ENCODE data around the gene TNFRSF8. TPM values are rescaled to one million over a fixed set of nuclear protein-coding genes. Genes with fewer than 3 reads are reported as not detected.

The TNFRSF8 gene
- total RNA-seq, 1 experiment from 2014 or later, result not detected

DNA sequence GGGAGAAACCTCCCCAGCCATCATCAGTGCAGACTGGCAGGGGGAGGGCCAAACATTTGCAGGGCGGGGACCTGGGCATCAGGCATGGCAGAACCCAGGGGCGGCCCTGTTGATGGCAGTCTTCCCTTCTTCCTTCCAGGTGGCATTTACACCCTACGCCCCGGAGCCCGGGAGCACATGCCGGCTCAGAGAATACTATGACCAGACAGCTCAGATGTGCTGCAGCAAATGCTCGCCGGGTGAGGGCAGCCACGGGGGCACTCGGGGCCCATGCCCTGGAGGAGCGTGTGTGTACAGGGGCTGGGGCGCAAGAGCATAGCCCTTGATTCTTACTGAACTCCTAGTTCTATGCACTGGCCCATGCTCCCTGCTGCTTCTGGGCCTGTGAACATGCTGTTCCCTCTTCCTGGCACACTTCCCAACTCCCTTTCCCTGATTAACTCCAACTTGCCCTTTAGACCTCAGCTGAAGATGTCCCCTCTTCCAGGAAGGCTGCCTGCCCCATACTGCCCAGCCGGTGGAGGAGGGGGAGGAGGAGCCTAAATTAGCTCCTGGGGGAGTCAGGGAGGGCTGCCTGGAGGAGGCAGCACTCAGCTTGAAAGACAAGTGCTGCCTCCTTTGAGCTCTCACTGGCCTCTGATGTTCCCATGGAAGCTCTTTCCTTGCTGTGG, 125.7 kb downstream of the TNFRSF8 start:
- intact Hi-C loops (cut with micrococcal nuclease), result no loop called here
- Histone ChIP-seq H3K27ac (ENCODE audit: low read length) (no peak overlapping the region), H3K36me3 (ENCODE audit: low read depth, low read length) (no peaks in the 10 kb centered on the region), H3K4me1 (ENCODE audit: insufficient read depth, low read length) (no peaks in the 10 kb centered on the region), H3K9me2 (replicated peaks; ENCODE audit: low read length) (no peaks in the 10 kb centered on the region), H3K9me3 (ENCODE audit: low read length) (no peaks in the 10 kb centered on the region), H2AFZ (ENCODE audit: low read length) (no peak overlapping the region), H3K27me3 (ENCODE audit: low read length) (no peaks in the 10 kb centered on the region), H4K20me1 (ENCODE audit: low read length) (no peaks in the 10 kb centered on the region), H3K4me2 (ENCODE audit: low read length) (no peak overlapping the region), H3K4me3 (ENCODE audit: low read length) (no peak overlapping the region), H3K9ac (ENCODE audit: low read length) (no peak overlapping the region), H3F3A (ENCODE audit: low read length, unreplicated experiment) (no peaks in the 10 kb centered on the region), H3K79me2 (ENCODE audit: low read length) (no peaks in the 10 kb centered on the region)
- no peak for TF ChIP-seq EZH2 (IDR thresholded peaks at IDR 0.05; ENCODE audit: low read length, unreplicated experiment)
- no peak for TF ChIP-seq EZH2phosphoT487 (IDR thresholded peaks at IDR 0.05; ENCODE audit: borderline replicate concordance, low read length)
- TF ChIP-seq, protein P1, sequence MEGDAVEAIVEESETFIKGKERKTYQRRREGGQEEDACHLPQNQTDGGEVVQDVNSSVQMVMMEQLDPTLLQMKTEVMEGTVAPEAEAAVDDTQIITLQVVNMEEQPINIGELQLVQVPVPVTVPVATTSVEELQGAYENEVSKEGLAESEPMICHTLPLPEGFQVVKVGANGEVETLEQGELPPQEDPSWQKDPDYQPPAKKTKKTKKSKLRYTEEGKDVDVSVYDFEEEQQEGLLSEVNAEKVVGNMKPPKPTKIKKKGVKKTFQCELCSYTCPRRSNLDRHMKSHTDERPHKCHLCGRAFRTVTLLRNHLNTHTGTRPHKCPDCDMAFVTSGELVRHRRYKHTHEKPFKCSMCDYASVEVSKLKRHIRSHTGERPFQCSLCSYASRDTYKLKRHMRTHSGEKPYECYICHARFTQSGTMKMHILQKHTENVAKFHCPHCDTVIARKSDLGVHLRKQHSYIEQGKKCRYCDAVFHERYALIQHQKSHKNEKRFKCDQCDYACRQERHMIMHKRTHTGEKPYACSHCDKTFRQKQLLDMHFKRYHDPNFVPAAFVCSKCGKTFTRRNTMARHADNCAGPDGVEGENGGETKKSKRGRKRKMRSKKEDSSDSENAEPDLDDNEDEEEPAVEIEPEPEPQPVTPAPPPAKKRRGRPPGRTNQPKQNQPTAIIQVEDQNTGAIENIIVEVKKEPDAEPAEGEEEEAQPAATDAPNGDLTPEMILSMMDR (conservative IDR thresholded peaks at IDR 0.05; ENCODE audit: low read depth, low read length), result no peak
- CTCF ChIA-PET, result interaction anchor here (0.5 kb wide), 1 partner anchor 41 kb away, joined by 5 read pairs; no protein-coding TSS in a partner anchor
- POLR2A ChIA-PET (ENCODE audit: unreplicated experiment), result no interaction called here
- peak; percentile 20; the same call in 1 of the 2 replicates for ATAC-seq
- BruUV-seq (replicated peaks), result no TSS peak
- DNase-seq, result no peak

DNA sequence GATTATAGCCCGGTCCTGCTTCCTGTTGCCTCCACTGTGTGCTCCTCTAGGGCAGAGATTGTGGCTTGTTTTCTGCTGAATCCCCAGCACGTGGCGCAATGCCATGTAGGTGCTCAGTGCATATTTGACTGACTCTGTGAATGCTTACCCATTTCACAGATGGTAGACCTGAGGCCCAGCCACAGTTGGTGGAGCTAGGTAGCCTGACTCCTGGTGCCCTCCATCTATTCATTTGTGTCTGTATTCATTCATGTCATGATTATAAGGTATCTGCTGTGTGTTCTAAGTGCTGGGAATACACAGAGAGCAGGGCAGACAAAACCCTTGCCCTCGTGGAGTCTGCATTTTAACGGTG, 126.2 kb downstream of the TNFRSF8 start:
- H3K27ac ChIP-seq (ENCODE audit: low read length), result no peak overlapping the region
- POLR2A ChIA-PET (ENCODE audit: unreplicated experiment), result no interaction called here
- ATAC-seq (no peak), DNase-seq (no peak)
- TF ChIP-seq, protein P1 (conservative IDR thresholded peaks at IDR 0.05; ENCODE audit: low read depth, low read length), result no peak
- TF ChIP-seq EZH2phosphoT487 (IDR thresholded peaks at IDR 0.05; ENCODE audit: borderline replicate concordance, low read length), result no peak
- no peak for TF ChIP-seq EZH2 (IDR thresholded peaks at IDR 0.05; ENCODE audit: low read length, unreplicated experiment)
- CTCF ChIA-PET, result interaction anchor here (0.5 kb wide), 1 partner anchor 41 kb away, joined by 5 read pairs; no protein-coding TSS in a partner anchor
- H3K9me3 ChIP-seq (ENCODE audit: low read length), result no peaks in the 10 kb centered on the region
- H2AFZ ChIP-seq (ENCODE audit: low read length), result no peak overlapping the region
- H3K27me3 ChIP-seq (ENCODE audit: low read length), result no peaks in the 10 kb centered on the region
- H3K4me2 ChIP-seq (ENCODE audit: low read length), result no peak overlapping the region
- H3K4me1 ChIP-seq (ENCODE audit: insufficient read depth, low read length), result no peaks in the 10 kb centered on the region
- H4K20me1 ChIP-seq (ENCODE audit: low read length), result no peaks in the 10 kb centered on the region
- no peaks in the 10 kb centered on the region for H3K36me3 ChIP-seq (ENCODE audit: low read depth, low read length)
- no peak overlapping the region for H3K9ac ChIP-seq (ENCODE audit: low read length)
- H3K4me3 ChIP-seq (ENCODE audit: low read length), result no peak overlapping the region
- intact Hi-C loops (cut with micrococcal nuclease), result no loop called here
- no peaks in the 10 kb centered on the region for H3F3A ChIP-seq (ENCODE audit: low read length, unreplicated experiment)
- H3K79me2 ChIP-seq (ENCODE audit: low read length), result no peaks in the 10 kb centered on the region
- no peaks in the 10 kb centered on the region for H3K9me2 ChIP-seq (replicated peaks; ENCODE audit: low read length)
- BruUV-seq (replicated peaks), result no TSS peak

DNA sequence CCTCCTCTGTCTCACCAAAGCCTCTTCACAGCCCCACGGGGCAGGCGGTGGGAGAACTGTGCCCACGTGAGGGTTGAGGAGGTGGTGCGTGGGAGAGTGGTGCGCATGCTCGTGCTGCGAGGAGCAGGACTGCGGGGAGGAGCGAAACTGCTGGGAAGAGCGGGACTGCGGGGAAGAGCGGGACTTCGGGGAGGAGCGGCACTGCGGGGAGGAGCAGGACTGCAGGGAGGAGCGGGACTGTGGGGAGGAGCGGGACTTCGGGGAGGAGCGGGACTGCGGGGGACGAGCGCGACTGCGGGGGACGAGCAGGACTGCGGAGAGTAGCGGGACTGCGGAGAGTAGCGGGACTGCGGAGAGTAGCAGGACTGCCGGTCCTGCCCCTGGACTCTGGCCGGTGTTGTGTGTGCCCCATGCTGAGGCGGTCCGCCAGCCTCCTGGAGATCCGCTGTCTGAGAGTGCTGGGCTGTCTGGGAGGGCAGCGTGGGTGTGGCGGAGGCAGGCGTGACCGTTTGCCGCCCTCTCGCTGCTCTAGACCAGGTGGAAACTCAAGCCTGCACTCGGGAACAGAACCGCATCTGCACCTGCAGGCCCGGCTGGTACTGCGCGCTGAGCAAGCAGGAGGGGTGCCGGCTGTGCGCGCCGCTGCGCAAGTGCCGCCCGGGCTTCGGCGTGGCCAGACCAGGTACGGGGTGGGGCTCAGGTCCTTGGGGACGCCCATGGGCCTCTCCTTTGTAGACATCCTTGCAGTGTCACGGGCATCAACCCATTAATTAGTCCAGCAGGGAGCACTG, 128.3 kb downstream of the TNFRSF8 start:
- Histone ChIP-seq H4K20me1 (ENCODE audit: low read length) (no peaks in the 10 kb centered on the region), H3K9ac (ENCODE audit: low read length) (no peak overlapping the region), H3K9me2 (replicated peaks; ENCODE audit: low read length) (no peaks in the 10 kb centered on the region), H3K4me1 (ENCODE audit: insufficient read depth, low read length) (no peaks in the 10 kb centered on the region), H3K27ac (ENCODE audit: low read length) (no peak overlapping the region), H3K79me2 (ENCODE audit: low read length) (no peaks in the 10 kb centered on the region), H3K4me3 (ENCODE audit: low read length) (no peak overlapping the region), H3K4me2 (ENCODE audit: low read length) (no peak overlapping the region), H2AFZ (ENCODE audit: low read length) (no peak overlapping the region), H3K36me3 (ENCODE audit: low read depth, low read length) (no peaks in the 10 kb centered on the region), H3K27me3 (ENCODE audit: low read length) (no peaks in the 10 kb centered on the region), H3K9me3 (ENCODE audit: low read length) (no peaks in the 10 kb centered on the region), H3F3A (ENCODE audit: low read length, unreplicated experiment) (no peaks in the 10 kb centered on the region)
- no TSS peak for BruUV-seq (replicated peaks)
- POLR2A ChIA-PET (ENCODE audit: unreplicated experiment), result no interaction called here
- TF ChIP-seq EZH2 (IDR thresholded peaks at IDR 0.05; ENCODE audit: low read length, unreplicated experiment), result no peak
- TF ChIP-seq EZH2phosphoT487 (IDR thresholded peaks at IDR 0.05; ENCODE audit: borderline replicate concordance, low read length), result no peak
- TF ChIP-seq, protein P1 (conservative IDR thresholded peaks at IDR 0.05; ENCODE audit: low read depth, low read length), result no peak
- ATAC-seq (no peak), DNase-seq (no peak)
- CTCF ChIA-PET, result no interaction called here
- intact Hi-C loops (cut with micrococcal nuclease), result no loop called here
